Islet precursor cell (in vitro differentiated cells): ENCODE results near the gene ATP8B4.
A peak's percentile ranks its signal among the peaks of the same experiment; 100 is the strongest.

Experiments used
- DNase-seq: peaks from one replicate; pipeline ENCODE4 v3.0.0-alpha.2; 2018

ATP8B4 gene

GRCh38 chr15:49923671-49924070 is 195.4 kb downstream of the ATP8B4 start:
- DNase-seq, result no peak

GRCh38 chr15:49919034-49919433 is 200.0 kb downstream of the ATP8B4 start:
- no peak for DNase-seq

- no peak for DNase-seq
These were observed 200.9 kb downstream of the ATP8B4 start for GRCh38 chr15:49918121-49918520.

DNA sequence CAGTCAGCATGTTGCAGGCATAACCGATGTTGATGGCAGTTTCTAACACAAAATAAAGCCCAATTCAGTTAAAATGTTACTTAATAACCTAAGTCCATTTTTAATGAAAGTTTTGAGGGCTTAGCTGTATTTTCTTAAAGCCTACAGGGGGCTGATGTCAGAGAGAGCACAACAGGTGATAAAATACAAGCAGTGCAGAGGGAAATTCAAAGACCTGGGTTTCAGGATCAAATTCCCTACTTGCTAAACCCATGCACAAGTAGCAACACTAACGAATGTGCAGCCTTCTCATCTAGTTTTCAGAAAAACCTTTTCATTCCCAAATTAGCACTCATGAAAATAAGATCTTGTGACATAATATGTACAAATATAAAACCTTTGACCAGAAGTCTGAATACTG is 202.0 kb downstream of the ATP8B4 start:
- no peak for DNase-seq

GRCh38 chr15:49915822-49916221 is 203.2 kb downstream of the ATP8B4 start:
- no peak for DNase-seq

GRCh38 chr15:49908933-49909295 is 210.1 kb downstream of the ATP8B4 start:
- DNase-seq, result no peak

DNA sequence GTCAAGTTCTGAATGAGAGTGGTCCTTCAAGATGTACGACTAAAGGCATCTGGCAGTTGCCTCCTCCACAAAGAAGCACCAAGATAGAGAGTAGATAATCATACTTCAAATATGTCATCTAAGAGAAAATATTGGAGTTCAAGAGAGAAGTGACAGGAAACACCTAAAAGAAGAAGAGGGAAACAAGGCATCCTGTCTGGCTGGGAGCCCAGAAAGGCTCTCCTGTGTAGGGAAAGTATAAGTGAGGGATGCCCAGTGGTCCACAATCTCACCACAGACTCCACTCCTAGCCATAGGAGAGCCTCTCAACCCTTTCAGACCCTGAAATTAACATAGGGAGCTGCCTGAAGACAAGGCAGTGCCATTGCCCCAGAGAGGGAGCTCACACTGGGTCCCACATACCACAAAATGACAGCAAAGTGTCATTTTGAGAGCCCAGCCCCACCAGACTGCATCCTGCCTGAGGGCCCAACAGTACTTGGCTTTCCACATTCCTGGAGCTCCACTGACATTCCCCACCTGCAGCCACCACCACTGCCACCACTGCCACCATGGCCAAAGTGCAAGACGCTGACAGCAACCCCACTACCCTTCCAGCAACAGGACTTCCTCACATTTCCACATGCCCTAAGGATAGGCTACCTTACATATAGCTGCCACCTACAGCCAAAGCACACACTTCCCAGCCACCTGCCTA is 210.6 kb downstream of the ATP8B4 start:
- peak; percentile 54 for DNase-seq

GRCh38 chr15:49906966-49907365 is 212.1 kb downstream of the ATP8B4 start:
- no peak for DNase-seq

GRCh38 chr15:49905221-49905620 is 213.8 kb downstream of the ATP8B4 start:
- DNase-seq, result no peak

DNA sequence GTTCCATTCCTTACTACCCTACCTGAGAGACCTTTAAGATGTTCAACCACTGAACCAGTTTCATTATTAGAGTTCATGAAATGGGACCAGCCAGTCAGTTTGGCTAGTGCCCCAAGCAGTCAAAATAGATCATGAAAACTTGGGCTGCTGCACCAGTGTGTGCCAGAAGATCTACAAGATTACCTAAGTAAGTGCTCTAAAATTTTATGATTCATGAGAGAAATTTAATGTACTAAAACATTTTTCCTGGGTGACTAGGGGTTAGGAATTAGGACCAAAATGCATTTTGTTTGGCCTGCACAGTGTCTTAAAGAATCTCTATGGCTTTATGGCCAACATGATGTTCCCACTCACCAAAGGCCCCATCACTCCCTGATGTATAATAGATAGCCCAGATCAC is 214.7 kb downstream of the ATP8B4 start:
- DNase-seq, result no peak

DNA sequence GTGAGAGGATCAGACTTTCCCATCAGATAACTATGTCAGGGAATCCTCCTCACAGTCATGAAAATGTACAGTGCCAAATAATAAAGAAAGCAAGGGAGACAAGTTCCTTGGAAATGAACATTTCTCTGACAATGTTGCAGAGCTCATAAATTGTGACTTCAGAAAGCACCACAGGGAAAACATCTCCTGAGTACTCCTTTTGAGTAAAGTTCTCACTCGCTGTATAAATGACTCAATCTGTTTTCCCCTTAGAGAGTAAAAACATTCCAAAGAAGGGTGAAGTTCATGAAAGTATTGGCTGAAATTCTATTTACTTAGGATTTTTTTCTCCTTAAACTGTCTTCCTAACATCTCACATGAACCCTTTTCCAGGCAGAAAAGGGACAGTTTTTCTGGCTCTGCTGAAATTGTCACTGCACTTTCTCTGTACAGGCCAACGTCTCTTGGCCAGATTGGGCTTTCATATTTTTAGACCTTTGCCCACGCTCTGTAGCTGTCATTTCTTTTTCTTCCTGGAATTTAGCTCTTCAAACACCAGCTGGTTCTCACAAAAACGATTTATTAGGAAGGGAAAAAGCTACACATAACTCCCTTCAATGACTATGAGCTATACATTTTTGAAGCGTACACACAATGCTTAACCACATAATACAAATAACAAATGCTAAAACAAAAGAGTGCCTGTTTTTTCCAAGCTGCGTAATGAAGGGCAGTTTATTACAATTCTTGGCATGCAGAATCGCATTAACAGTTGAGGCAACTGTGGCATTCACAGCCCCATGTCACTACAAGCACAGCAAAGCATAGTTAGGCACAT is 216.1 kb downstream of the ATP8B4 start:
- DNase-seq, result no peak

DNA sequence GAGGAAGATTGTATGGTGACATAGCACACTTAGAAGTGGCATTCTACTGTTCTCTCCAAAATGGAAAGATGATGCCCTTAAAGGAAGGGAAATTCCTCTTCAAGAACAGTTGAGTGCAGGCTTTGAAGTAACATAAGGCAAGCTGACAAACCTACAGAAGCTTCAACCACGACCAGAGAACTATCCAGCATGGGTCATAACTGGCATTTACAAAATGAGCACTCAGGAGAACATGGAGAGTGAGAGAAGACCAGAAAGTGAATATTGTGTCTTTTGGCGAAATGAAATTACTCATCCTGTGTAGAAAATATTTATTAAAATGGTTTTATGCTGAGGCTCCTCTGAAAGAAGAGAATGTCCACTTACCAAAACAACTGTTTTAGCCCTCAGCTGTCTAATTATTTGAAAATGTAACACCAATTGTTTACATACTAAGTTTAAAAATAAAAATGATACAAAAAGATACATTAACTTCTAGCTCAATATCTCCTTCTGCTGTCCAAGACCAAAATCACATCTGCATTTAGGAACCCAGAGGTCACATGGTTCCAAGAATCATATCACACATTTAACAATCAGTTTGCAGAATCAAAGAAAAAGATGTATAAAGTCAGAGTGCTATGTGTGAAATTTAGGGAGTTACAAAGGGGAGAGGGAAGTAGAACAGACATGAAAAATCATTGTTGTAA is 216.9 kb downstream of the ATP8B4 start:
- no peak for DNase-seq

GRCh38 chr15:49901321-49901720 is 217.7 kb downstream of the ATP8B4 start:
- no peak for DNase-seq

DNA sequence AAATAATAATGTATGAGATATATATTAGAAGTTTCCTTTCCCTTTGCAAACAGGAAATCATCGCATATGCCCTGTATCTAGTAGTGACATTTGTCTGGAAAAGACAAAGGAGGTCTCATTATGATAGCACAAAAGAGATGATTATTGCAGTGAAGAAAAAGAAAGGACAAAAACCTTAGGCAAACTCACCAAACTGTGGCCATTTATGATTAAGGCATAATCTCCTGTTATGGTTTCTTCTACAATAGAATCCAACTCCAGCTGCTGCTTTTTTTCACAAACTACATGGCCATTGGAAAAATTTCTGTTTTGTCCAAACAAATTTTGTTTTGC is 218.2 kb downstream of the ATP8B4 start:
- DNase-seq, result no peak

GRCh38 chr15:49900006-49900902 is 218.8 kb downstream of the ATP8B4 start:
- DNase-seq, result peak; percentile 59

DNA sequence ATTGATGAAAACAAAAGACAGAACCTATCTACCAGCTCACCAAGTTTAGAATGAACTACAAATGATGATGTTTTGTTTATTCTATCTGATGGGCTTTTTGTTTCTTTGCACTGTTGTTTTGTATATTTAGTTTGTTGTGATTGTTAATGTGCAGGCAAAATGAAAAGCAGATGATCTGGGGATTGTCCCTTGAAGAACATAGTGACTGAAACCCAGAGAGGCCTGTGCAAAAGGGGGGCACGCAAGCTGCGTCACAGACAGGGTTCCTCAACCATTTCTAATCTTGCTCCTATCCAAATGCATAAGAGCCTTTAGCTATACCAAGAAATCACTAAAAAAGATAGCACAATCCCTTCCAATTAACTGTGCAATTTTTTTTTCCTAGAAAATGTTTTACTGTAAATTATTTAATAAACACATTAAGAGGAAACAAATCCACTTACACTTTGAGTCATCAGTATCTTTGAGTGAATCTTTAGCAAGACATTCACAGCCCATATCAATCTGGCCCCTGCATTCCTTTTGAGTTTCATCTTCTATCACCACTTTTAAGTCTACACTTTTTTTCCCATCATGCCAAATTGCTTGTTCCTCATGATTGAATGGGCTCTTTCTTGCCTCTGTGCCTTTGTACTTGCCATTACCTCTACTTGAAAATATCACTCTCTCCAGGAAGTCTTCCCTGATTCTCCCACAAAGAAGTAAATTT is 220.3 kb downstream of the ATP8B4 start:
- no peak for DNase-seq

- DNase-seq, result no peak
These were observed 220.9 kb downstream of the ATP8B4 start for GRCh38 chr15:49898097-49898496.

GRCh38 chr15:49895347-49896223 is 223.4 kb downstream of the ATP8B4 start:
- peak; percentile 67 for DNase-seq

DNA sequence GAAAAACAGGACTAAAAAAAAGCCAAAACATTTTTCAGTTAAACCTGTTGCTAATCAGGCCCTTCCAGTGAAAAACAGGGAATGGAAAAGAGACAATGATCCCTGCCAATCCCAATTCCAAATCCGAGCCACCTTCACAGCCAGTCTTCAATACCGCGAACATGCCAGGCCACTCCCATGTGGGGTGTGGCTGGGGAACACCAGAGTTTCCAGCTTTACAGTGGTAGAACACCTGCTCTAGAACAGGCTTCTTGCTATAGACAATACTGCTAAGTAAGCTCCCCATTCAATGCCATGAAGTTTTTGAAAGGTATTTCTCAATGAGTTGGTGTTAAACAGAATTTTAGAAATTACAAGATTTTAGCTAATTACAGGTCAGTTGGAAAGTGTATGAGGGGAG is 228.3 kb downstream of the ATP8B4 start:
- DNase-seq, result no peak

GRCh38 chr15:49889536-49889935 is 229.5 kb downstream of the ATP8B4 start:
- no peak for DNase-seq

GRCh38 chr15:49888734-49889133 is 230.3 kb downstream of the ATP8B4 start:
- DNase-seq, result no peak
